Kidney (tissue), 14 donors: ENCODE measurements around the gene IGSF5. TPM values are rescaled to one million over a fixed set of nuclear protein-coding genes. Genes with fewer than 3 reads are reported as not detected.

Experiments used
- DNase-seq, 5 donors: peaks; one replicate each; pipeline ENCODE4 v3.0.0-alpha.2; 2013 to 2020
- FAIRE-seq: peaks from 2 replicates; lab custom pipeline; 2012; peaks lifted over from hg19 to GRCh38; lab: Jason Lieb, UNC
- H3K27ac ChIP-seq, 2 donors: one replicate each; pipeline ENCODE4 v1.7.0; 2013; ENCODE audit warnings: low read depth in 2 of 2, low read length in 2 of 2, inconsistent platforms in 1 of 2
- H3K27me3 ChIP-seq: one replicate; pipeline ENCODE4 v1.7.1; 2013; ENCODE audit warnings: low read length, inconsistent platforms; ENCODE audit not compliant: control insufficient read depth, insufficient read depth
- H3K36me3 ChIP-seq, 3 donors: one replicate each; pipeline versions ENCODE4 v1.7.0 to v1.7.1; 2013; ENCODE audit warnings: low read length in 3 of 3, control low read depth in 1 of 3, inconsistent platforms in 1 of 3; ENCODE audit not compliant: insufficient read depth in 3 of 3, control insufficient read depth in 2 of 3
- H3K4me1 ChIP-seq, 3 donors: one replicate each; pipeline versions ENCODE4 v1.7.0 to v1.7.1; 2013; ENCODE audit warnings: low read length in 3 of 3, inconsistent platforms in 1 of 3, low read depth in 1 of 3; ENCODE audit not compliant: control insufficient read depth in 2 of 3, insufficient read depth in 2 of 3
- H3K4me3 ChIP-seq, 3 donors: one replicate each; pipeline versions ENCODE4 v1.7.0 to v1.8.1; 2013; ENCODE audit warnings: low read length in 3 of 3, control low read depth in 1 of 3, inconsistent platforms in 1 of 3
- H3K9ac ChIP-seq, 3 donors: one replicate each; pipeline versions ENCODE4 v1.7.0 to v1.7.1; 2013; ENCODE audit warnings: low read length in 3 of 3, control low read depth in 1 of 3, inconsistent platforms in 1 of 3
- H3K9me3 ChIP-seq, 3 donors: one replicate each; pipeline versions ENCODE4 v1.7.0 to v1.7.1; 2013; ENCODE audit warnings: low read length in 3 of 3, control low read depth in 1 of 3, inconsistent platforms in 1 of 3; ENCODE audit not compliant: control insufficient read depth in 2 of 3, insufficient read depth in 1 of 3
- intact Hi-C: fragments of 100-400 bp; cut with DNase I; formaldehyde crosslinking; loops from one replicate; pipeline ENCODE4 v1.11.1; 2022
- polyA plus RNA-seq: library from polyadenylated mRNA; stranded (reverse); fragments of 350-450 nt; fragmentation: Illumina TruSeq; extraction: RNeasy Lipid Tissue Mini Kit (QIAGEN cat#74804); gene quantifications from one replicate; pipeline ENCODE4 v1.2.3, GENCODE V29; 2014; ENCODE audit warnings: low read depth, low replicate concordance; ENCODE audit not compliant: insufficient read depth
- total RNA-seq: library from RNA; stranded (reverse); fragmentation: NEBNext Ultra II Directional; extraction: Animal tissue kit (Norgen Biotek cat#: 25700); gene quantifications from one replicate; pipeline ENCODE4 v1.2.1, GENCODE V29; 2021
- TF ChIP-seq, protein P1 (sequence below): IDR thresholded peaks from 3 replicates; pipeline ENCODE4 v1.5.1; 2012; ENCODE audit warnings: mild to moderate bottlenecking, moderate library complexity, borderline replicate concordance; ENCODE audit not compliant: insufficient read depth; ENCODE audit errors: extremely low read depth
- donor health status: control.
- donor health status: control.
- donor health status: control.
- donor health status: control.
- donor health status: control.
- donor health status: DM: yes; HTN: yes; CAD: no.
- donor health status: Normal renal cell carcinoma (clear cell type).

IGSF5 gene
- total and polyA plus RNA-seq, 2 donors from 2014 or later = 0.24 to 0.47 TPM

DNA sequence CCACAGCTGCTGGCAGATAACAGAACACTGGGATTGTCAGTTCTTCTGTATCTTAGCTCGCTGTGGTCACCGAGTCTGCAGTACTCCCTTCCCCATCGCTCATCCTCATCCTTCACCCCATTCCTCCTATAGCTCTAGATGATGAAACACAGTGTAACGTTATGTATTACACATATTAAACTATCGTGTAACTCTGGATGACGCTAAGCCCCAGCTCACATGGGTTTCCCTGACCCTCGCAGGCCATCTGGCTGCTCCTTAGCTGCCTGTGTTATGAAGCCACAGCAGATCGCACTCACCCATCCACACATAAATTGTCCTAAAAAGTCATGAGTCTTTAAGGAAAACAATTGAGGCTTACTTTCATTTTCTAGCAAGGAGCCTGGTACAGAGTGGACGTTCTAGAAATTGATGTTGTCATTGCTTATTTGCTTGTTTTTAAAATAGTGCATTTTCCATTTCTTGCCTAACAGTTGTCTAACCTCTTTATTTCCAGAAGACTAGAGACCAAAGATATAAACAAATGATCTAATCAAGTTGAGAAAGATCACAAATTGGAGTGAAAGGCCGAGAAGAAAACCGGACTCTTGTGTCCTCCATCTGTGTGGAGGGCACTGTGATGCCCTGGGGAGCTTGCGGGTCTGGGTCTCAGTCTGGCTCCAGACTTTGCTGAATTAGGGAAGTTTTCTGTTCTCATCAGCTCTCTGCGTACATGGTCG is 97.9 kb downstream of the IGSF5 start:
- no peak for FAIRE-seq
- Histone ChIP-seq H3K27ac (no peak overlapping the region), H3K36me3 (no peaks in the 10 kb centered on the region), H3K9ac (no peak overlapping the region), H3K9me3 (no peaks in the 10 kb centered on the region), H3K27me3 (no peaks in the 10 kb centered on the region), H3K4me3 (no peak overlapping the region), H3K4me1 (peaks cover 0 to 4% (median 2%) of the 10 kb centered on the region in 3 donors)
- TF ChIP-seq, protein P1, sequence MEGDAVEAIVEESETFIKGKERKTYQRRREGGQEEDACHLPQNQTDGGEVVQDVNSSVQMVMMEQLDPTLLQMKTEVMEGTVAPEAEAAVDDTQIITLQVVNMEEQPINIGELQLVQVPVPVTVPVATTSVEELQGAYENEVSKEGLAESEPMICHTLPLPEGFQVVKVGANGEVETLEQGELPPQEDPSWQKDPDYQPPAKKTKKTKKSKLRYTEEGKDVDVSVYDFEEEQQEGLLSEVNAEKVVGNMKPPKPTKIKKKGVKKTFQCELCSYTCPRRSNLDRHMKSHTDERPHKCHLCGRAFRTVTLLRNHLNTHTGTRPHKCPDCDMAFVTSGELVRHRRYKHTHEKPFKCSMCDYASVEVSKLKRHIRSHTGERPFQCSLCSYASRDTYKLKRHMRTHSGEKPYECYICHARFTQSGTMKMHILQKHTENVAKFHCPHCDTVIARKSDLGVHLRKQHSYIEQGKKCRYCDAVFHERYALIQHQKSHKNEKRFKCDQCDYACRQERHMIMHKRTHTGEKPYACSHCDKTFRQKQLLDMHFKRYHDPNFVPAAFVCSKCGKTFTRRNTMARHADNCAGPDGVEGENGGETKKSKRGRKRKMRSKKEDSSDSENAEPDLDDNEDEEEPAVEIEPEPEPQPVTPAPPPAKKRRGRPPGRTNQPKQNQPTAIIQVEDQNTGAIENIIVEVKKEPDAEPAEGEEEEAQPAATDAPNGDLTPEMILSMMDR = no peak
- DNase-seq = no peak
- intact Hi-C loops = no loop called here

DNA sequence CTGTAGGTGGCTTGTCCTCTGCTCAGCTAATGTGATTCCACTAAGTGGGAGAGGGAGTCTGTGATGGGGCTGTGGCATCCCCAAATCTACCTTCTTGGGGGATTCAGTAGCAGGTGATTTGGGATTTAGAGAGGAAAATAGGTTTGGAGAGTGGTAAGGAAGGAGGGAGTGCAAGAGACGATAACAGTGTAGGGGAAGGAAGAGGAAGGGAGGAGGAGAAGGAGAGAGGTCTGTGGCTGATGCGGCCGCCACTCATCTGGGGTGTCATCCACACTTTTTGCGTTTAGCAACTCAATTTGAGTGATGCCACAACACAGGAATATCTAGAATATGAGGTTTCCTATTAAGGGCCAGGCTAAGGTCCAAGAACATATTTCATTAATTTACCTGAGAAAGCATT is 98.5 kb downstream of the IGSF5 start:
- H3K9ac ChIP-seq = no peak overlapping the region
- H3K36me3 ChIP-seq = no peaks in the 10 kb centered on the region
- TF ChIP-seq, protein P1 = no peak
- no peaks in the 10 kb centered on the region for H3K27me3 ChIP-seq
- no peaks in the 10 kb centered on the region for H3K9me3 ChIP-seq
- no peak overlapping the region for H3K27ac ChIP-seq
- H3K4me1 ChIP-seq = no peaks in the 10 kb centered on the region
- DNase-seq = no peak
- FAIRE-seq = no peak
- intact Hi-C loops = no loop called here
- H3K4me3 ChIP-seq = no peak overlapping the region

DNA sequence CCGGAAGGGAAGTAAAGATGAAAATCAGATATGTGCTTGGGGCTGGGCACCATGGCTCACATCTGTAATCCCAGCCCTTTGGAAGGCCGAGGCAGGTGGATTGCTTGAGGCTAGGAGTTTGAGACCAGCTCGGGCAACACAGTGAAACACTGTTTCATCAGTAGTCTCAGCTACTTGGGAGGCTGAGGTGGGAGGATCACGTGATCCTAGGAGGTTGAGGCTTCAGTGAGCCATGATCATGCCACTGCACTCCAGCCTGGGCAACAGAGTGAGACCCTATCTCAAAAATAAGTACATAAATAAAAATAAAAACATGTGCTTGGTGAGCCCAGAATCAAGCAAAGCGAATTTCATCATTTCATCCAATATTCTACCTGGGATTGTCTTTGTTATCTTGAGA is 98.9 kb downstream of the IGSF5 start:
- intact Hi-C loops = no loop called here
- Histone ChIP-seq H3K4me3 (no peak overlapping the region), H3K9me3 (no peaks in the 10 kb centered on the region), H3K9ac (no peak overlapping the region), H3K36me3 (no peaks in the 10 kb centered on the region), H3K27ac (no peak overlapping the region), H3K27me3 (no peaks in the 10 kb centered on the region), H3K4me1 (no peaks in the 10 kb centered on the region)
- FAIRE-seq (no peak), DNase-seq (no peak)
- TF ChIP-seq, protein P1 = no peak
